IMR-90 (cell line): ENCODE measurements around the gene CBX5. TPM values are rescaled to one million over a fixed set of nuclear protein-coding genes. Genes with fewer than 3 reads are reported as not detected.
A peak's percentile ranks its signal among the peaks of the same experiment; 100 is the strongest.

Experiments used
- ATAC-seq: fragments of 200-7000 bp; cut with Tn5 transposase; 2 replicates; pipeline ENCODE4 v1.9.1; 2020; ENCODE audit warnings: low read depth, mild to moderate bottlenecking, moderate library complexity
- BruUV-seq: library from RNA; stranded (reverse); fragments of 400-500 nt; replicated peaks from 2 replicates; lab custom pipeline; 2021; lab: Mats Ljungman, UMichigan
- CTCF ChIA-PET: fragments of 300-600 bp; formaldehyde crosslinking; extraction: SDS; loops from one replicate; lab custom pipeline; 2021; ENCODE audit warnings: antibody characterized with exemption; lab: Yijun Ruan, JAX
- POLR2A ChIA-PET: fragments of 300-600 bp; sonication (Branson Sonifier 250); formaldehyde crosslinking; loops from one replicate; lab custom pipeline; 2022; ENCODE audit warnings: antibody characterized with exemption; ENCODE audit not compliant: unreplicated experiment; lab: Charles Lee
- DNase-seq: peaks from one replicate; pipeline ENCODE4 v3.0.0; 2013
- H2AFZ ChIP-seq: replicated peaks from 2 replicates; pipeline ENCODE3; 2013; ENCODE audit warnings: low read length, mild to moderate bottlenecking; ENCODE audit not compliant: poor library complexity
- H2AK5ac ChIP-seq: 2 replicates; pipeline ENCODE4 v1.6.1; 2013; ENCODE audit warnings: low read depth, low read length, inconsistent platforms
- H2AK9ac ChIP-seq: replicated peaks from 2 replicates; pipeline ENCODE3; 2013; ENCODE audit warnings: mild to moderate bottlenecking, low read depth, low read length, moderate library complexity; ENCODE audit not compliant: poor library complexity
- H2BK120ac ChIP-seq: 2 replicates; pipeline ENCODE4 v1.6.1; 2013; ENCODE audit warnings: low read depth, low read length, inconsistent platforms
- H2BK15ac ChIP-seq: 3 replicates; pipeline ENCODE4 v1.6.1; 2013; ENCODE audit warnings: low read depth, low read length, inconsistent platforms
- H2BK20ac ChIP-seq: 2 replicates; pipeline ENCODE4 v1.6.1; 2013; ENCODE audit warnings: low read depth, mild to moderate bottlenecking, inconsistent platforms, low read length, moderate library complexity
- H2BK5ac ChIP-seq: 2 replicates; pipeline ENCODE4 v1.6.1; 2013; ENCODE audit warnings: mild to moderate bottlenecking, low read depth, low read length, inconsistent platforms; ENCODE audit not compliant: poor library complexity, severe bottlenecking
- H3K14ac ChIP-seq: replicated peaks from 2 replicates; pipeline ENCODE4 v1.6.1; 2013; ENCODE audit warnings: low read depth, low read length, inconsistent platforms
- H3K18ac ChIP-seq: 2 replicates; pipeline ENCODE4 v1.6.1; 2013; ENCODE audit warnings: low read depth, low read length, control low read depth
- H3K23ac ChIP-seq: 2 replicates; pipeline ENCODE4 v1.6.1; 2013; ENCODE audit warnings: low read depth, low read length, inconsistent platforms
- H3K27ac ChIP-seq: 2 replicates; pipeline ENCODE4 v1.5.1; 2013; ENCODE audit warnings: mild to moderate bottlenecking, control low read depth, low read length; ENCODE audit not compliant: insufficient read depth
- H3K27me3 ChIP-seq: 2 replicates; pipeline ENCODE4 v1.6.1; 2013; ENCODE audit warnings: low read length; ENCODE audit not compliant: control insufficient read depth, insufficient read depth
- H3K36me3 ChIP-seq: 2 replicates; pipeline ENCODE4 v1.6.1; 2013; ENCODE audit warnings: low read length, mixed read lengths; ENCODE audit not compliant: control insufficient read depth, insufficient read depth
- H3K4ac ChIP-seq: 2 replicates; pipeline ENCODE4 v1.6.1; 2013; ENCODE audit warnings: low read depth, low read length, inconsistent platforms
- H3K4me1 ChIP-seq: 2 replicates; pipeline ENCODE4 v1.6.1; 2013; ENCODE audit warnings: low read length, mixed read lengths; ENCODE audit not compliant: control insufficient read depth, insufficient read depth
- H3K4me2 ChIP-seq: 2 replicates; pipeline ENCODE4 v1.6.1; 2013; ENCODE audit warnings: low read depth, mild to moderate bottlenecking, control low read depth, low read length, moderate library complexity
- H3K4me3 ChIP-seq: 2 replicates; pipeline ENCODE4 v1.5.1; 2013; ENCODE audit warnings: low read depth, mild to moderate bottlenecking, control low read depth, low read length, moderate library complexity; ENCODE audit not compliant: insufficient read depth
- H3K56ac ChIP-seq: 2 replicates; pipeline ENCODE4 v1.6.1; 2013; ENCODE audit warnings: low read length, inconsistent platforms; ENCODE audit not compliant: insufficient read depth; ENCODE audit errors: extremely low read depth
- H3K79me1 ChIP-seq, 2 experiments: 2 replicates each; pipeline ENCODE4 v1.6.1; 2013; ENCODE audit warnings: low read length in 2 of 2, inconsistent platforms in 1 of 2, low read depth in 1 of 2
- H3K9ac ChIP-seq: 2 replicates; pipeline ENCODE4 v1.6.1; 2013; ENCODE audit warnings: low read depth, low read length, control low read depth
- H3K9me1 ChIP-seq: 2 replicates; pipeline ENCODE4 v1.6.1; 2013; ENCODE audit warnings: low read length, inconsistent platforms; ENCODE audit not compliant: insufficient read depth
- H3K9me3 ChIP-seq: 2 replicates; pipeline ENCODE4 v1.6.1; 2013; ENCODE audit warnings: low read length; ENCODE audit not compliant: control insufficient read depth, insufficient read depth
- H4K20me1 ChIP-seq: 2 replicates; pipeline ENCODE4 v1.6.1; 2013; ENCODE audit warnings: low read length, inconsistent platforms; ENCODE audit not compliant: insufficient read depth
- H4K5ac ChIP-seq: 2 replicates; pipeline ENCODE4 v1.6.1; 2013; ENCODE audit warnings: mild to moderate bottlenecking, low read depth, low read length, control low read depth
- H4K8ac ChIP-seq, 2 experiments: 2 replicates each; pipeline ENCODE4 v1.6.1; 2013; ENCODE audit warnings: low read depth in 2 of 2, low read length in 2 of 2, control low read depth in 1 of 2, inconsistent platforms in 1 of 2
- H4K91ac ChIP-seq: 2 replicates; pipeline ENCODE4 v1.6.1; 2013; ENCODE audit warnings: low read depth, low read length, inconsistent platforms; ENCODE audit not compliant: insufficient read depth
- BHLHE40 ChIP-seq: fragments of 150-350 bp; IDR thresholded peaks from 2 replicates; pipeline ENCODE4 v1.6.1; 2016; ENCODE audit warnings: mild to moderate bottlenecking, low read depth, low read length
- CHD1 ChIP-seq: IDR thresholded peaks from 2 replicates; pipeline ENCODE4 v1.6.1; 2012; ENCODE audit warnings: low read depth, low read length, improper control_type of control experiment
- FOS ChIP-seq: fragments of 150-350 bp; IDR thresholded peaks from 2 replicates; pipeline ENCODE4 v1.6.1; 2016; ENCODE audit warnings: low read depth, low read length
- MAFK ChIP-seq: IDR thresholded peaks from 2 replicates; pipeline ENCODE4 v1.6.1; 2012; ENCODE audit warnings: low read depth, low read length, improper control_type of control experiment
- RAD21 ChIP-seq: IDR thresholded peaks from 2 replicates; pipeline ENCODE4 v1.6.1; 2012; ENCODE audit warnings: low read length, improper control_type of control experiment
- RFX5 ChIP-seq: IDR thresholded peaks from 2 replicates; pipeline ENCODE4 v1.8.0; 2012; ENCODE audit warnings: low read depth, mild to moderate bottlenecking, low read length, moderate library complexity
- SMC3 ChIP-seq: fragments of 150-350 bp; IDR thresholded peaks from 2 replicates; pipeline ENCODE4 v1.6.1; 2016; ENCODE audit warnings: low read depth, mild to moderate bottlenecking, antibody characterized with exemption, low read length, moderate library complexity
- WGBS, 2 experiments: methylation state at CpG; one replicate each; pipeline versions ENCODE4 v1.1.5 to v1.1.7; 2013; ENCODE audit warnings: missing lambda C conversion rate in 2 of 2; ENCODE audit not compliant: insufficient read length in 1 of 2; ENCODE audit errors: extremely low coverage in 2 of 2; 5-methylcytosine and 5-hydroxymethylcytosine counted together
- dilution Hi-C: fragments of 300-500 bp; cut with HindIII; formaldehyde crosslinking; loops from one replicate; pipeline ENCODE4 v1.14.3; 2018; ENCODE audit warnings: low sequenced_read_pairs; ENCODE audit not compliant: unreplicated experiment
- in situ Hi-C: fragments of 300-500 bp; cut with MboI; formaldehyde crosslinking; loops from 3 replicates; pipeline ENCODE4 v1.14.3; 2019; ENCODE audit warnings: low sequenced_read_pairs, inconsistent platforms, mixed read lengths
- intact Hi-C: fragments of 100-400 bp; cut with micrococcal nuclease; formaldehyde crosslinking; loops from 2 replicates; pipeline ENCODE4 v1.10.0; 2022
- polyA plus RNA-seq, 3 experiments: library from polyadenylated mRNA; depleted of rRNA; stranded (reverse); fragments of >200 nt; gene quantifications; 2 replicates each; pipeline ENCODE4 v1.2.3, GENCODE V29; 2012; ENCODE audit warnings: low replicate concordance in 1 of 3
- total RNA-seq: library from RNA; depleted of rRNA; stranded (reverse); fragments of >200 nt; gene quantifications from 2 replicates; pipeline ENCODE4 v1.2.3, GENCODE V29; 2012
- TF ChIP-seq, protein P1 (sequence below): fragments of 150-350 bp; IDR thresholded peaks from 2 replicates; pipeline ENCODE4 v1.6.1; 2016; ENCODE audit warnings: low read depth, mild to moderate bottlenecking, low read length, moderate library complexity, borderline replicate concordance

Gene CBX5
- total and polyA plus RNA-seq, 2 of the 4 experiments (the other 2 are of a cell fraction) = 18.0 to 40.9 TPM

DNA sequence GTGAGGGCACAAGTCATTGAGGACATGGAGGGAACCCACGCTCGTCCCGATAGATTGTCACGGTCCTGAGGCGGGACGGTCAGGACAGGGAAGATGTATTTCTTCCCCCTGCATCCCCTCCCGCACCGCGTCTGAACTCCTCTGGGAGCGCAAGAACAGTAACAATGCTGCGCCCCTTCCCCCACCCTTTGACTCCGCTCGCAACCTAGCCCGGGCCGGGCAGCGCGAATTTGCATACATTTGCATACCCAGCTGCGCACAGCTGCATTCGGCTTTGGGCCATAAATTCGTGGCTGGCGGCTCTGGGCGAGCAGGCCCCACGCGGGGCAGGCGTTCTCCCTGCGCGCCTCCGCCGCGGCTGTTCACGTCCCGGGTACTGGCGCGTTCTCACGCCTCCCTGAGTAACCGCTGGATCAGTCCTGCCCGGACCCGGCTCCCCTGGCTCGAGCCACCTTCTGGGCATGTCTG lies 62.1 kb downstream of the CBX5 start:
- CTCF ChIA-PET = no interaction called here
- BruUV-seq = no TSS peak
- Histone ChIP-seq H3K27me3 (peaks cover 9% of the 10 kb centered on the region), H3K36me3 (no peaks in the 10 kb centered on the region), H3K9ac (peak overlapping the region; percentile 50; the same call in 1 of the 2 replicates), H2AFZ (peak overlapping the region; percentile 97), H2AK9ac (no peak overlapping the region), H4K8ac (peak overlapping the region; percentile 41 to 60; a peak in 3 of 4 replicates), H2BK5ac (no peak overlapping the region), H3K23ac (peak overlapping the region; percentile 82; the same call in 1 of the 2 replicates), H3K56ac (no peak overlapping the region), H2BK15ac (no peak overlapping the region), H3K27ac (no peak overlapping the region; the same call in 1 of the 2 replicates), H2BK20ac (peak overlapping the region; percentile 12; the same call in 1 of the 2 replicates), H2BK120ac (peak overlapping the region; percentile 70; the same call in 1 of the 2 replicates), H4K5ac (no peak overlapping the region; the same call in 1 of the 2 replicates), H3K9me3 (no peaks in the 10 kb centered on the region), H3K14ac (0 out of 2 replicates have a peak overlapping the region, but pooled peaks have one; percentile 57), H3K4me2 (peak overlapping the region; percentile 91), H3K4ac (peak overlapping the region; percentile 63), H3K4me3 (peak overlapping the region; percentile 16; the same call in 1 of the 2 replicates), H3K18ac (no peak overlapping the region), H2AK5ac (peak overlapping the region; percentile 83), H3K79me1 (peaks cover 0 to 12% of the 10 kb centered on the region in 2 experiments; a peak in 2 of 4 replicates), H3K9me1 (peaks cover 16% of the 10 kb centered on the region), H4K91ac (peak overlapping the region; percentile 50), H3K4me1 (peaks cover 18% of the 10 kb centered on the region), H4K20me1 (no peaks in the 10 kb centered on the region)
- ATAC-seq = no peak
- POLR2A ChIA-PET = no interaction called here
- intact Hi-C loops = loop anchor here (10.0 kb wide), 1 partner anchor 217 kb away; no protein-coding TSS in a partner anchor
- 20% methylated on average over 22 of the region's 39 CpGs; no CpG with 5 or more reads in 1 of the 2 experiments for WGBS, 2 experiments
- DNase-seq = no peak
- dilution Hi-C loops = no loop called here
- TF ChIP-seq CHD1 (no peak), FOS (no peak), MAFK (no peak), BHLHE40 (no peak), RFX5 (no peak), RAD21 (no peak), SMC3 (no peak)
- TF ChIP-seq, protein P1, sequence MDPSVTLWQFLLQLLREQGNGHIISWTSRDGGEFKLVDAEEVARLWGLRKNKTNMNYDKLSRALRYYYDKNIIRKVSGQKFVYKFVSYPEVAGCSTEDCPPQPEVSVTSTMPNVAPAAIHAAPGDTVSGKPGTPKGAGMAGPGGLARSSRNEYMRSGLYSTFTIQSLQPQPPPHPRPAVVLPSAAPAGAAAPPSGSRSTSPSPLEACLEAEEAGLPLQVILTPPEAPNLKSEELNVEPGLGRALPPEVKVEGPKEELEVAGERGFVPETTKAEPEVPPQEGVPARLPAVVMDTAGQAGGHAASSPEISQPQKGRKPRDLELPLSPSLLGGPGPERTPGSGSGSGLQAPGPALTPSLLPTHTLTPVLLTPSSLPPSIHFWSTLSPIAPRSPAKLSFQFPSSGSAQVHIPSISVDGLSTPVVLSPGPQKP = no peak
- in situ Hi-C loops = no loop called here
